ENCODE results near the gene ARHGEF37. TPM values are rescaled to one million over a fixed set of nuclear protein-coding genes. Genes with fewer than 3 reads are reported as not detected.

The ARHGEF37 gene
- total RNA-seq, 1 donor from 2014 or later = 2.3 TPM

GRCh38 chr5:149603210-149603609 is 21.9 kb downstream of the ARHGEF37 start:
- Mint-ChIP-seq H3K27me3 (ENCODE audit: low read depth) (no peaks in the 10 kb centered on the region), H3K36me3 (ENCODE audit: low read depth) (no peaks in the 10 kb centered on the region), H3K4me3 (no peak overlapping the region), H3K27ac (ENCODE audit: unreplicated experiment) (no peak overlapping the region), H3K9me3 (no peaks in the 10 kb centered on the region), H3K4me1 (no peaks in the 10 kb centered on the region)
- no peak for DNase-seq (ENCODE audit: low read depth, low spot score)
- TF ChIP-seq, protein P1, sequence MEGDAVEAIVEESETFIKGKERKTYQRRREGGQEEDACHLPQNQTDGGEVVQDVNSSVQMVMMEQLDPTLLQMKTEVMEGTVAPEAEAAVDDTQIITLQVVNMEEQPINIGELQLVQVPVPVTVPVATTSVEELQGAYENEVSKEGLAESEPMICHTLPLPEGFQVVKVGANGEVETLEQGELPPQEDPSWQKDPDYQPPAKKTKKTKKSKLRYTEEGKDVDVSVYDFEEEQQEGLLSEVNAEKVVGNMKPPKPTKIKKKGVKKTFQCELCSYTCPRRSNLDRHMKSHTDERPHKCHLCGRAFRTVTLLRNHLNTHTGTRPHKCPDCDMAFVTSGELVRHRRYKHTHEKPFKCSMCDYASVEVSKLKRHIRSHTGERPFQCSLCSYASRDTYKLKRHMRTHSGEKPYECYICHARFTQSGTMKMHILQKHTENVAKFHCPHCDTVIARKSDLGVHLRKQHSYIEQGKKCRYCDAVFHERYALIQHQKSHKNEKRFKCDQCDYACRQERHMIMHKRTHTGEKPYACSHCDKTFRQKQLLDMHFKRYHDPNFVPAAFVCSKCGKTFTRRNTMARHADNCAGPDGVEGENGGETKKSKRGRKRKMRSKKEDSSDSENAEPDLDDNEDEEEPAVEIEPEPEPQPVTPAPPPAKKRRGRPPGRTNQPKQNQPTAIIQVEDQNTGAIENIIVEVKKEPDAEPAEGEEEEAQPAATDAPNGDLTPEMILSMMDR (conservative IDR thresholded peaks at IDR 0.05) = no peak

DNA sequence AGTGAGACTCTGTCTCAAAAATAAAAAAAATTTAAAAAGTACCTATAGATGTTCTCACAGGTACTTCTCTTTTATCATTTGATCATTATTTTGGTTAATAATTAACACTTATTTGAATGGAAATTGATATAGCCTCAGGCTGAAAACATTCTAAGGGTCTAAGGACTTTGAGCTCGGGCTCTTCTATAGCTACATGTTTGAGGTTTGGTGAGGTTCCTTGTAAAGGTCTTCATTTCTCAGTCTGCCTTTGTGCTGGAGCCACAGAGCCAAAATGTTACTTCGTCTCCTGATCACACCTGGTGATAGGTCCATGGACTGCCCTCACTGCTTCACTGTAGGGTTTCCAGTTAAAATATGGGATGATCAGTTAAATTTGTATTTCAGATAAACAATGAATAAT is 22.6 kb downstream of the ARHGEF37 start:
- Mint-ChIP-seq H3K27me3 (ENCODE audit: low read depth) (no peaks in the 10 kb centered on the region), H3K27ac (ENCODE audit: unreplicated experiment) (no peak overlapping the region), H3K9me3 (no peaks in the 10 kb centered on the region), H3K4me1 (no peaks in the 10 kb centered on the region), H3K4me3 (no peak overlapping the region), H3K36me3 (ENCODE audit: low read depth) (no peaks in the 10 kb centered on the region)
- DNase-seq (ENCODE audit: low read depth, low spot score) = no peak
- TF ChIP-seq, protein P1 (conservative IDR thresholded peaks at IDR 0.05) = no peak

DNA sequence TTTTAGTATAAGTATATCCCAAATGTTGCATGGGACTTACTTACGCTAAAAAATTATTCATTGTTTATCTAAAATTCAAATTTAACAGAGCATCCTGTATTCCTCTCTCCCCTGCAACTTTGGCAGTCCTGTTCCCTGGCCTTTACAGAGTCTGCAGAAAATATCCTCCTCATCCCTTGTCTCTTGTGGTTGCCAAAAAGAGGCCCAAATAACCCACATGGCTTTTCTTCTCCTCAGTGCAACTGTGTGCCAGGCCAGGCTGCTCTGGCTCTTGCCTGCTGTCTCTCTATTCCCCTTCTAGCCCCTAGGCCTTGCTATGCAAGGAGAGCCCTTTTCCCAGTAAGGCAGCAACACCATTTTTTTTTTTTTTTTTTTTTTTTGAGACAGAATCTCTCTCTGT is 23.0 kb downstream of the ARHGEF37 start:
- H3K9me3 Mint-ChIP-seq = no peaks in the 10 kb centered on the region
- no peaks in the 10 kb centered on the region for H3K4me1 Mint-ChIP-seq
- TF ChIP-seq, protein P1 (conservative IDR thresholded peaks at IDR 0.05) = no peak
- no peak for DNase-seq (ENCODE audit: low read depth, low spot score)
- H3K36me3 Mint-ChIP-seq (ENCODE audit: low read depth) = no peaks in the 10 kb centered on the region
- no peaks in the 10 kb centered on the region for H3K27me3 Mint-ChIP-seq (ENCODE audit: low read depth)
- H3K27ac Mint-ChIP-seq (ENCODE audit: unreplicated experiment) = no peak overlapping the region
- H3K4me3 Mint-ChIP-seq = no peak overlapping the region

DNA sequence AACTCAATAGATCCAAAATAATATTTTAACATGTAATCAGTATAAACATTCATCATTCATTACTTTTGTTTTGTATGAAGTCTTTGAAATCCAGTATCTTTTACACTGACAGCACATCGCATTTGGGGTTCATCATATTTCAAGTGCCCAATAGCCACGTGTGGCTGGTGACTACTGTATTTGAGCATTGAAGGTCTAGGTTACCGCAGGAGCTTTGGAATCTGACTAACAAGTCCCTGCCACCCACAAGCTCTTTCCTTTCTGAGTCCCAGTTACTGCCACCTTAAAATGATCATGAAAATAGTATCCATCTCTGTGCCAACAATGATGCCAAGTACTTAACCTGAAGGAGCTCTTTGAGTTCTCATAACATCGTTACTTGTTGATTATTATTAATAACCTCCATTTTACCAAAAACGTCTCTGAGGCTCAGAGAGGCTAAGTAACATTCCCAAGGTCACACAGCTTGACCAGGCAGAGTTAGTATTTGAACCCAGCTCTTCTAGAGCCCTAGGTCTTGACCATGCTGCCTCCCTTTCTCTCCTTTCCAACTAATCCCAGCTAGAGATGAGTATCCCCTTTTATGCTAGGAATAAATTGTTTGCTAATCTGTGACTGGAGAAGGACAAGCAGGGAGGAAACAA is 24.2 kb downstream of the ARHGEF37 start:
- no peak for DNase-seq (ENCODE audit: low read depth, low spot score)
- H3K4me3 Mint-ChIP-seq = no peak overlapping the region
- no peaks in the 10 kb centered on the region for H3K36me3 Mint-ChIP-seq (ENCODE audit: low read depth)
- TF ChIP-seq, protein P1 (conservative IDR thresholded peaks at IDR 0.05) = no peak
- no peaks in the 10 kb centered on the region for H3K9me3 Mint-ChIP-seq
- no peaks in the 10 kb centered on the region for H3K27me3 Mint-ChIP-seq (ENCODE audit: low read depth)
- no peaks in the 10 kb centered on the region for H3K4me1 Mint-ChIP-seq
- no peak overlapping the region for H3K27ac Mint-ChIP-seq (ENCODE audit: unreplicated experiment)

- no peak overlapping the region for H3K4me3 Mint-ChIP-seq
- TF ChIP-seq, protein P1 (conservative IDR thresholded peaks at IDR 0.05) = no peak
- no peak for DNase-seq (ENCODE audit: low read depth, low spot score)
These were observed 24.9 kb downstream of the ARHGEF37 start for GRCh38 chr5:149605998-149606724.

More at GRCh38 chr5:149605998-149606724, 24.9 kb downstream of the ARHGEF37 start:
- H3K27ac Mint-ChIP-seq (ENCODE audit: unreplicated experiment) = no peak overlapping the region
- no peaks in the 10 kb centered on the region for H3K36me3 Mint-ChIP-seq (ENCODE audit: low read depth)
- no peaks in the 10 kb centered on the region for H3K4me1 Mint-ChIP-seq
- no peaks in the 10 kb centered on the region for H3K27me3 Mint-ChIP-seq (ENCODE audit: low read depth)
- H3K9me3 Mint-ChIP-seq = no peaks in the 10 kb centered on the region
